ENCODE results near the gene TMEM207.

GRCh38 chr3:190456770-190457169, 7.1 kb upstream of the TMEM207 start:
- TF ChIP-seq, protein P1, sequence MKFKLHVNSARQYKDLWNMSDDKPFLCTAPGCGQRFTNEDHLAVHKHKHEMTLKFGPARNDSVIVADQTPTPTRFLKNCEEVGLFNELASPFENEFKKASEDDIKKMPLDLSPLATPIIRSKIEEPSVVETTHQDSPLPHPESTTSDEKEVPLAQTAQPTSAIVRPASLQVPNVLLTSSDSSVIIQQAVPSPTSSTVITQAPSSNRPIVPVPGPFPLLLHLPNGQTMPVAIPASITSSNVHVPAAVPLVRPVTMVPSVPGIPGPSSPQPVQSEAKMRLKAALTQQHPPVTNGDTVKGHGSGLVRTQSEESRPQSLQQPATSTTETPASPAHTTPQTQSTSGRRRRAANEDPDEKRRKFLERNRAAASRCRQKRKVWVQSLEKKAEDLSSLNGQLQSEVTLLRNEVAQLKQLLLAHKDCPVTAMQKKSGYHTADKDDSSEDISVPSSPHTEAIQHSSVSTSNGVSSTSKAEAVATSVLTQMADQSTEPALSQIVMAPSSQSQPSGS (IDR thresholded peaks at IDR 0.05; ENCODE audit: low read length), result no peak
- TF ChIP-seq SUZ12 (IDR thresholded peaks at IDR 0.05; ENCODE audit: low read length) (no peak), POLR2AphosphoS5 (IDR thresholded peaks at IDR 0.05; ENCODE audit: low read depth, low read length) (no peak), EZH2 (IDR thresholded peaks at IDR 0.05; ENCODE audit: low read depth, low read length, severe bottlenecking) (no peak), CTCF (IDR thresholded peaks at IDR 0.05; ENCODE audit: control extremely low read depth in 1 of 3, insufficient read depth in 1 of 3, low read depth in 1 of 3, low read length in 3 of 3) (no peak), PHF8 (conservative IDR thresholded peaks at IDR 0.05; ENCODE audit: low read depth, low read length) (no peak), CBX5 (IDR thresholded peaks at IDR 0.05; ENCODE audit: low read depth, low read length) (no peak), RFX5 (IDR thresholded peaks at IDR 0.05; ENCODE audit: borderline replicate concordance, low read depth, low read length) (no peak), RBBP5 (IDR thresholded peaks at IDR 0.05; ENCODE audit: borderline replicate concordance, low read depth, low read length) (no peak), CTBP2 (IDR thresholded peaks at IDR 0.05; ENCODE audit: borderline replicate concordance, insufficient read depth, insufficient read length, low read length) (no peak), SAP30 (IDR thresholded peaks at IDR 0.05; ENCODE audit: insufficient read depth, insufficient replicate concordance, low read length) (no peak), SRF (IDR thresholded peaks at IDR 0.05; ENCODE audit: low read depth, low read length) (no peak), BACH1 (IDR thresholded peaks at IDR 0.05; ENCODE audit: low read length) (no peak)

All from H1 (cell line).